Heart left ventricle (tissue), 16 donors: ENCODE measurements around the gene SFMBT2. TPM values are rescaled to one million over a fixed set of nuclear protein-coding genes. Genes with fewer than 3 reads are reported as not detected.

ENCODE experiments used
- ATAC-seq, 4 donors: fragments of 200-7000 bp; cut with Tn5 transposase; one replicate each; pipeline ENCODE4 v1.9.1; 2020 to 2022; ENCODE audit warnings: moderate library complexity in 4 of 4, mild to moderate bottlenecking in 3 of 4, moderate number of reproducible peaks in 1 of 4
- DNase-seq, 5 donors: peaks; one replicate each; pipeline ENCODE4 v3.0.0-alpha.2; 2020
- H3K27ac ChIP-seq, 12 donors: fragments of 200-600 bp; sonication (generic) in 4 of 12; one replicate each; pipeline versions ENCODE4 v1.5.0 to v1.8.0; 2016 to 2022; ENCODE audit warnings: mild to moderate bottlenecking in 2 of 12
- H3K27me3 ChIP-seq, 9 donors: fragments of 200-600 bp; sonication (generic) in 2 of 9; one replicate each; pipeline versions ENCODE4 v1.5.1 to v1.8.0; 2016 to 2022; ENCODE audit warnings: mild to moderate bottlenecking in 3 of 9
- H3K36me3 ChIP-seq, 9 donors: fragments of 200-600 bp; sonication (generic) in 2 of 9; one replicate each; pipeline versions ENCODE4 v1.5.0 to v1.8.0; 2018 to 2022; ENCODE audit warnings: mild to moderate bottlenecking in 2 of 9
- H3K4me1 ChIP-seq, 12 donors: fragments of 200-600 bp; sonication (generic) in 4 of 12; one replicate each; pipeline versions ENCODE4 v1.5.0 to v1.8.0; 2016 to 2022; ENCODE audit warnings: mild to moderate bottlenecking in 3 of 12
- H3K4me3 ChIP-seq, 12 donors: fragments of 200-600 bp; sonication (generic) in 4 of 12; one replicate each; pipeline versions ENCODE4 v1.5.0 to v1.8.0; 2017 to 2022; ENCODE audit warnings: mild to moderate bottlenecking in 9 of 12, moderate library complexity in 4 of 12
- H3K9me3 ChIP-seq, 12 donors: fragments of 200-600 bp; sonication (generic) in 4 of 12; one replicate each; pipeline versions ENCODE4 v1.5.0 to v1.8.0; 2016 to 2022; ENCODE audit warnings: mild to moderate bottlenecking in 1 of 12
- POLR2A ChIP-seq, 2 donors: fragments of 450-650 bp; IDR thresholded peaks; one replicate each; pipeline ENCODE4 v1.6.1; 2017; ENCODE audit warnings: antibody characterized with exemption in 2 of 2, mild to moderate bottlenecking in 2 of 2, moderate library complexity in 2 of 2
- WGBS, 4 donors: extraction: QIAGEN DNeasy Blood & Tissue Kit in 2 of 4; methylation state at CpG; one replicate each; pipeline versions ENCODE4 v1.1.5 to v1.1.7; 2013 to 2018; 5-methylcytosine and 5-hydroxymethylcytosine counted together
- intact Hi-C, 10 donors: fragments of 100-400 bp; cut with DNase I; formaldehyde crosslinking; loops; one replicate each; pipeline versions ENCODE4 v1.11.1 to v1.14.2; 2022
- polyA plus RNA-seq, 2 donors: library from polyadenylated mRNA; stranded (reverse); fragments of 200-250 nt; gene quantifications; one replicate each; pipeline ENCODE4 v1.2.3, GENCODE V29; 2013
- total RNA-seq, 9 donors: library from RNA; depleted of rRNA in 2 of 9; stranded (reverse); fragments of >200 nt in 2 of 9; fragmentation: NEBNext Ultra II Directional in 3 of 9; extraction: Animal tissue kit (Norgen Biotek cat#: 25700) in 3 of 9; gene quantifications; one replicate each; pipeline versions ENCODE4 v1.1.0 to v1.2.4, GENCODE V29; 2016 to 2023
- TF ChIP-seq, protein P1 (sequence below), 12 donors: fragments of 200-600 bp; sonication (generic) in 4 of 12; IDR thresholded peaks; one replicate each; pipeline versions ENCODE4 v1.5.0 to v1.8.0; 2018 to 2022; ENCODE audit warnings: antibody characterized with exemption in 12 of 12, mild to moderate bottlenecking in 5 of 12
- donor health status: ischemic (EF 13 %, LVEDD 7.1; RV severe dilation, severe dysfunction).
- donor health status: healthy with polysubstance abuse.
- donor health status: DM: no; HTN: yes; CAD: no.
- donor health status: DM: no; HTN: no; CAD: no.
- donor health status: ischemic (EF 25% LVEDD 6.9; RV normal size, moderate dysfunction).
- donor health status: ischemic (EF 25% LVEDD 5.7; RV mildly dilated, moderate dysfunction).
- donor health status: healthy.
- donor health status: DM: yes; HTN: yes; CAD: no.
- donor health status: ischemic (EF 35%, LVEDD 5.7; RV mildly dilated, moderate dysfunction).
- donor health status: nonischemic (EF 11% LVEDD 7.7; RV severe dilation, severe dysfunction).
- donor health status: DM: yes; HTN: yes; CAD: no.
- donor health status: PGD.
- donor health status: ischemic (EF 29% LVEDD 5.4; RV normal size, mild dysfunction).
- donor health status: nonischemic (EF 23%, LVEDD 6.1; RV moderate dilation, normal function).

SFMBT2 gene
- total and polyA plus RNA-seq, 11 donors, result 2.6 to 25.8 (median 9.6) TPM

DNA sequence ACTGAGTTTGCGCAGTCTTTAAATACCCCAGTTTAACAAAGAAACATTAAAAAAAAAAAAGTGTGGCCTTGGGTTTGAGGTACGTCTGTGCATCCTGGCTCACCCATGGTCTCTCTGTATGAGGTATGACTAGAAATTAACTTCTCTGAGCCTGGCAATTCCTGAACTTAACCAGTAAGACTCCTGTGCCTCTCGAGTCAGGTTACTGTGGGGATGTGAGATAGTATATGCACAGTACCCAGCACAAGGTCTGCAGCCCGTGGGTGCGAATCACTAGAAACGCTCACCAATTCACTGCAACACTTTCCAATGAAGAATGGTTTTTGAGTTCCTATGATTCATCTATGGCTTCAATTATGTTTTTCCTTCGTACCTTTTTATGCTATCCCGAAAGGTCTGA, 149.9 kb downstream of the SFMBT2 start:
- intact Hi-C loops, result loop anchor here (1.0 to 10.0 kb wide), 9 partner anchors 71 to 150 kb away; partner anchors contain the start of gene SFMBT2 (in 1 of the 10)
- H3K27me3 ChIP-seq, result no peaks in the 10 kb centered on the region
- peaks cover 0 to 5% (median 0%) of the 10 kb centered on the region in 9 donors for H3K36me3 ChIP-seq
- H3K4me3 ChIP-seq, result no peak overlapping the region
- peak in 1 of 4 donors; percentile 1 for ATAC-seq
- 81 to 90% (median 85%) methylated on average over 8 of the region's 8 CpGs for WGBS, 4 donors
- H3K9me3 ChIP-seq, result no peaks in the 10 kb centered on the region
- TF ChIP-seq, protein P1, sequence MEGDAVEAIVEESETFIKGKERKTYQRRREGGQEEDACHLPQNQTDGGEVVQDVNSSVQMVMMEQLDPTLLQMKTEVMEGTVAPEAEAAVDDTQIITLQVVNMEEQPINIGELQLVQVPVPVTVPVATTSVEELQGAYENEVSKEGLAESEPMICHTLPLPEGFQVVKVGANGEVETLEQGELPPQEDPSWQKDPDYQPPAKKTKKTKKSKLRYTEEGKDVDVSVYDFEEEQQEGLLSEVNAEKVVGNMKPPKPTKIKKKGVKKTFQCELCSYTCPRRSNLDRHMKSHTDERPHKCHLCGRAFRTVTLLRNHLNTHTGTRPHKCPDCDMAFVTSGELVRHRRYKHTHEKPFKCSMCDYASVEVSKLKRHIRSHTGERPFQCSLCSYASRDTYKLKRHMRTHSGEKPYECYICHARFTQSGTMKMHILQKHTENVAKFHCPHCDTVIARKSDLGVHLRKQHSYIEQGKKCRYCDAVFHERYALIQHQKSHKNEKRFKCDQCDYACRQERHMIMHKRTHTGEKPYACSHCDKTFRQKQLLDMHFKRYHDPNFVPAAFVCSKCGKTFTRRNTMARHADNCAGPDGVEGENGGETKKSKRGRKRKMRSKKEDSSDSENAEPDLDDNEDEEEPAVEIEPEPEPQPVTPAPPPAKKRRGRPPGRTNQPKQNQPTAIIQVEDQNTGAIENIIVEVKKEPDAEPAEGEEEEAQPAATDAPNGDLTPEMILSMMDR (IDR thresholded peaks at IDR 0.05), result no peak
- no peak for TF ChIP-seq POLR2A (IDR thresholded peaks at IDR 0.05)
- peaks cover 3 to 55% (median 26%) of the 10 kb centered on the region in 12 donors for H3K4me1 ChIP-seq
- DNase-seq, result no peak
- H3K27ac ChIP-seq, result peak overlapping the region; percentile 17 to 72 (median 58)

DNA sequence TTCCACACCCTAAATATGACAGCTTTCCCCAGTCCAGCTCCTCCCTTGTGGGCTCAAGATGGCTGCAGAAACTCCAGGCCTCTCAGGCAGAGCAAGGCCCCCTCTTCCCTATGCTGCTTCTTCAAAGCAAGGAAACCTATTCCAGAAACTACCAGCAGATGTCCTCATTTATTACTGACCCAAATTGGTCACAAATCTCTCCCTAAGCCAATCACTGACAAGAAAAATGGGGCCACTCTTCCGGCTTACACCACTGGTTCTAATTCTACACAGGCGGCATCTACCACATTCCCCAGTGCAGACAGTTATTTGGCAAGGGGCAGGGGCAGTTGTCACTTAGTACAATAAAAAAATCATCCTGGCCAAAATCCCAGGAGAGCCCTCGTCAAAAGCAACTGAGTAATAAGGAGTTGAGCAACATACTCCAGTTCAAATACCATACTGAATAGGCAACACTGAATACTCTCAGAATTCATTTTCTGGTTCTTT, 150.4 kb downstream of the SFMBT2 start:
- no peaks in the 10 kb centered on the region for H3K27me3 ChIP-seq
- peak overlapping the region; percentile 17 to 72 (median 60) for H3K27ac ChIP-seq
- H3K4me1 ChIP-seq, result peaks cover 3 to 55% (median 26%) of the 10 kb centered on the region in 12 donors
- 6 to 18% (median 13%) methylated on average over 3 of the region's 3 CpGs for WGBS, 4 donors
- DNase-seq (peak in 4 of 5 donors; percentile 73 to 87 (median 80)), ATAC-seq (peak; percentile 94 to 96 (median 96))
- peaks cover 0 to 5% (median 0%) of the 10 kb centered on the region in 9 donors for H3K36me3 ChIP-seq
- no peaks in the 10 kb centered on the region for H3K9me3 ChIP-seq
- TF ChIP-seq, protein P1 (IDR thresholded peaks at IDR 0.05), result peak; percentile 65 to 88 (median 78)
- TF ChIP-seq POLR2A (IDR thresholded peaks at IDR 0.05), result no peak
- intact Hi-C loops, result loop anchor here (1.0 to 10.0 kb wide), 9 partner anchors 72 to 150 kb away; partner anchors contain the start of gene SFMBT2 (in 1 of the 10)
- no peak overlapping the region for H3K4me3 ChIP-seq

GRCh38 chr10:7258948-7259523, 151.8 kb downstream of the SFMBT2 start:
- H3K27ac ChIP-seq, result peak overlapping the region in 5 of 12 donors; percentile 7 to 71 (median 22)

More at GRCh38 chr10:7258948-7259523, 151.8 kb downstream of the SFMBT2 start:
- 61 to 75% (median 65%) methylated on average over 8 of the region's 8 CpGs for WGBS, 4 donors
- TF ChIP-seq, protein P1 (IDR thresholded peaks at IDR 0.05), result no peak
- TF ChIP-seq POLR2A (IDR thresholded peaks at IDR 0.05), result no peak
- Histone ChIP-seq H3K4me3 (no peak overlapping the region), H3K36me3 (peaks cover 0 to 5% (median 0%) of the 10 kb centered on the region in 9 donors), H3K9me3 (no peaks in the 10 kb centered on the region), H3K27me3 (no peaks in the 10 kb centered on the region), H3K4me1 (peaks cover 2 to 49% (median 18%) of the 10 kb centered on the region in 12 donors)
- DNase-seq (peak in 2 of 5 donors; percentile 43 to 62), ATAC-seq (peak in 3 of 4 donors; percentile 23 to 54 (median 27))
- intact Hi-C loops, result loop anchor here in 2 of 10 donors (10.0 kb wide), 1 partner anchor 134 kb away; no protein-coding TSS in a partner anchor
